Right cardiac atrium (tissue), 5 donors: Measurements from ENCODE around the gene AAGAB. TPM values are rescaled to one million over a fixed set of nuclear protein-coding genes. Genes with fewer than 3 reads are reported as not detected.

Source experiments
- ATAC-seq, 2 donors: fragments of 200-7000 bp; cut with Tn5 transposase; one replicate each; pipeline versions ENCODE4 v1.8.0 to v1.9.1; 2020; ENCODE audit warnings: moderate library complexity in 2 of 2, mild to moderate bottlenecking in 1 of 2
- DNase-seq, 3 donors: peaks; one replicate each; pipeline ENCODE4 v3.0.0-alpha.2; 2020
- H3K27ac ChIP-seq: one replicate; pipeline ENCODE4 v1.5.1; 2013; ENCODE audit warnings: mild to moderate bottlenecking, low read length, control low read depth, moderate library complexity
- H3K27me3 ChIP-seq: one replicate; pipeline ENCODE4 v1.6.1; 2013; ENCODE audit not compliant: control insufficient read depth, insufficient read depth
- H3K4me1 ChIP-seq: one replicate; pipeline ENCODE4 v1.6.1; 2013; ENCODE audit warnings: low read length; ENCODE audit not compliant: control insufficient read depth, insufficient read depth
- H3K4me3 ChIP-seq: one replicate; pipeline ENCODE4 v1.5.1; 2013; ENCODE audit warnings: low read length, control low read depth
- H3K9me3 ChIP-seq: one replicate; pipeline ENCODE4 v1.6.1; 2013; ENCODE audit warnings: low read length; ENCODE audit not compliant: control insufficient read depth
- WGBS: extraction: QIAGEN DNeasy Blood & Tissue Kit; methylation state at CpG from one replicate; pipeline ENCODE4 v1.1.7; 2013; 5-methylcytosine and 5-hydroxymethylcytosine counted together
- intact Hi-C, 4 donors: fragments of 100-400 bp; cut with DNase I; formaldehyde crosslinking; loops; one replicate each; pipeline versions ENCODE4 v1.11.0 to v1.14.0; 2022 to 2023
- polyA plus RNA-seq: library from polyadenylated mRNA; stranded (reverse); fragments of 200-250 nt; gene quantifications from one replicate; pipeline ENCODE4 v1.2.3, GENCODE V29; 2013
- total RNA-seq, 4 donors: library from RNA; stranded (reverse); fragmentation: NEBNext Ultra II Directional; extraction: Animal tissue kit (Norgen Biotek cat#: 25700); gene quantifications; one replicate each; pipeline ENCODE4 v1.2.1, GENCODE V29; 2021
- donor health status: healthy with polysubstance abuse.
- donor health status: DM: no; HTN: yes; CAD: no.
- donor health status: DM: no; HTN: no; CAD: no.
- donor health status: DM: no; HTN: yes; CAD: no; lungs with severe emphysema.
- donor health status: DM: yes; HTN: yes; CAD: no.

AAGAB gene
- total and polyA plus RNA-seq, 5 donors, result 9.3 to 34.1 (median 20.7) TPM

GRCh38 chr15:67195305-67195704 is 59.2 kb downstream of the AAGAB start:
- 94% methylated on average over 3 of the region's 3 CpGs for WGBS
- Histone ChIP-seq H3K27ac (peak overlapping the region; percentile 43), H3K4me1 (peaks cover 15% of the 10 kb centered on the region), H3K27me3 (no peaks in the 10 kb centered on the region), H3K9me3 (no peaks in the 10 kb centered on the region), H3K4me3 (no peak overlapping the region)
- intact Hi-C loops, result loop anchor here in 1 of 4 donors (10.0 kb wide), 1 partner anchor 121 kb away; no protein-coding TSS in a partner anchor
- no peak for ATAC-seq
- DNase-seq, result no peak

GRCh38 chr15:67194171-67195114 is 60.0 kb downstream of the AAGAB start:
- Histone ChIP-seq H3K27ac (peak overlapping the region; percentile 65), H3K4me3 (no peak overlapping the region), H3K9me3 (no peaks in the 10 kb centered on the region), H3K27me3 (no peaks in the 10 kb centered on the region), H3K4me1 (peaks cover 15% of the 10 kb centered on the region)
- intact Hi-C loops, result loop anchor here in 1 of 4 donors (10.0 kb wide), 1 partner anchor 120 kb away; no protein-coding TSS in a partner anchor
- ATAC-seq, result peak in 1 of 2 donors; percentile 17
- WGBS, result 66% methylated on average over 9 of the region's 9 CpGs
- DNase-seq, result peak in 1 of 3 donors; percentile 80

- Histone ChIP-seq H3K27ac (peak overlapping the region; percentile 65), H3K4me3 (no peak overlapping the region), H3K9me3 (no peaks in the 10 kb centered on the region), H3K27me3 (no peaks in the 10 kb centered on the region), H3K4me1 (peaks cover 17% of the 10 kb centered on the region)
- peak in 1 of 3 donors; percentile 55 for DNase-seq
- peak in 1 of 2 donors; percentile 4 for ATAC-seq
- intact Hi-C loops, result loop anchor here in 1 of 4 donors (10.0 kb wide), 1 partner anchor 119 kb away; no protein-coding TSS in a partner anchor
- WGBS, result 59% methylated on average over 12 of the region's 12 CpGs
Measured at GRCh38 chr15:67193223-67193990, 61.1 kb downstream of the AAGAB start.

GRCh38 chr15:67192185-67192820 is 62.2 kb downstream of the AAGAB start:
- no peaks in the 10 kb centered on the region for H3K9me3 ChIP-seq
- no peak overlapping the region for H3K4me3 ChIP-seq
- WGBS, result 88% methylated on average over 5 of the region's 5 CpGs
- no peaks in the 10 kb centered on the region for H3K27me3 ChIP-seq
- ATAC-seq, result no peak
- peak overlapping the region; percentile 42 for H3K27ac ChIP-seq
- peaks cover 21% of the 10 kb centered on the region for H3K4me1 ChIP-seq
- no peak for DNase-seq
- intact Hi-C loops, result loop anchor here in 1 of 4 donors (10.0 kb wide), 1 partner anchor 118 kb away; no protein-coding TSS in a partner anchor

GRCh38 chr15:67190813-67191212 is 63.6 kb downstream of the AAGAB start:
- 91% methylated on average over 11 of the region's 11 CpGs for WGBS
- Histone ChIP-seq H3K27ac (peak overlapping the region; percentile 79), H3K4me3 (no peak overlapping the region), H3K27me3 (no peaks in the 10 kb centered on the region), H3K9me3 (no peaks in the 10 kb centered on the region), H3K4me1 (peaks cover 35% of the 10 kb centered on the region)
- intact Hi-C loops, result loop anchor here in 1 of 4 donors (10.0 kb wide), 1 partner anchor 116 kb away; no protein-coding TSS in a partner anchor
- ATAC-seq, result no peak
- DNase-seq, result no peak

GRCh38 chr15:67190326-67190725 is 64.1 kb downstream of the AAGAB start:
- Histone ChIP-seq H3K27ac (peak overlapping the region; percentile 79), H3K27me3 (no peaks in the 10 kb centered on the region), H3K4me1 (peaks cover 39% of the 10 kb centered on the region), H3K4me3 (no peak overlapping the region), H3K9me3 (no peaks in the 10 kb centered on the region)
- ATAC-seq (no peak), DNase-seq (no peak)
- intact Hi-C loops, result loop anchor here in 1 of 4 donors (10.0 kb wide), 1 partner anchor 116 kb away; no protein-coding TSS in a partner anchor
- 94% methylated on average over 2 of the region's 2 CpGs for WGBS

GRCh38 chr15:67189326-67190051 is 65.0 kb downstream of the AAGAB start:
- intact Hi-C loops, result loop anchor here in 2 of 4 donors (5.0 to 10.0 kb wide), 2 partner anchors 115 to 122 kb away; partner anchors contain the start of gene SMAD3 (in 1 of the 2)
- 43% methylated on average over 26 of the region's 26 CpGs for WGBS
- DNase-seq (peak; percentile 95 to 98 (median 96)), ATAC-seq (peak; percentile 85 to 86)
- Histone ChIP-seq H3K4me1 (peaks cover 42% of the 10 kb centered on the region), H3K27ac (peak overlapping the region; percentile 97), H3K27me3 (no peaks in the 10 kb centered on the region), H3K9me3 (no peaks in the 10 kb centered on the region), H3K4me3 (no peak overlapping the region)

GRCh38 chr15:67188551-67189218 is 65.8 kb downstream of the AAGAB start:
- Histone ChIP-seq H3K9me3 (no peaks in the 10 kb centered on the region), H3K4me1 (peaks cover 37% of the 10 kb centered on the region), H3K4me3 (no peak overlapping the region), H3K27ac (peak overlapping the region; percentile 97), H3K27me3 (no peaks in the 10 kb centered on the region)
- no peak for ATAC-seq
- WGBS, result 69% methylated on average over 8 of the region's 8 CpGs
- peak in 1 of 3 donors; percentile 66 for DNase-seq
- intact Hi-C loops, result loop anchor here in 1 of 4 donors (5.0 kb wide), 1 partner anchor 121 kb away; the partner anchor contains the start of gene SMAD3

- Histone ChIP-seq H3K27ac (peak overlapping the region; percentile 81), H3K27me3 (no peaks in the 10 kb centered on the region), H3K4me3 (no peak overlapping the region), H3K4me1 (peaks cover 33% of the 10 kb centered on the region), H3K9me3 (no peaks in the 10 kb centered on the region)
- ATAC-seq (no peak), DNase-seq (peak in 1 of 3 donors; percentile 36)
- 91% methylated on average over 12 of the region's 12 CpGs for WGBS
- intact Hi-C loops, result loop anchor here in 1 of 4 donors (5.0 kb wide), 1 partner anchor 120 kb away; the partner anchor contains the start of gene SMAD3
Measured at GRCh38 chr15:67187351-67187854, 67.1 kb downstream of the AAGAB start.
